Karpas-422 (cell line): Measurements from ENCODE around the gene NPIPB5. TPM values are rescaled to one million over a fixed set of nuclear protein-coding genes. Genes with fewer than 3 reads are reported as not detected.
"Not testable (repeated sequence)": the region's sequence is repeated elsewhere in the genome, so short reads cannot be mapped to it uniquely, and the experiment has no call there.

Experiments
- DNase-seq: peaks from one replicate; pipeline ENCODE4 v3.0.0-alpha.2; 2015
- H2AFZ ChIP-seq: fragments of 200-600 bp; sonication (generic); 2 replicates; pipeline ENCODE4 v1.6.1; 2014; ENCODE audit warnings: antibody characterized with exemption, low read length, mixed read lengths
- H3K27ac ChIP-seq: fragments of 200-600 bp; sonication (generic); 2 replicates; pipeline ENCODE4 v1.5.1; 2014; ENCODE audit warnings: mild to moderate bottlenecking, low read length, moderate library complexity
- H3K27me3 ChIP-seq: fragments of 200-600 bp; sonication (generic); 2 replicates; pipeline ENCODE4 v1.6.1; 2014; ENCODE audit warnings: low read length, mixed read lengths
- H3K36me3 ChIP-seq: fragments of 200-600 bp; sonication (generic); 2 replicates; pipeline ENCODE4 v1.6.1; 2014; ENCODE audit warnings: low read length, mixed read lengths; ENCODE audit not compliant: insufficient read depth
- H3K4me1 ChIP-seq: fragments of 200-600 bp; sonication (generic); 2 replicates; pipeline ENCODE4 v1.6.1; 2014; ENCODE audit warnings: mild to moderate bottlenecking, low read length, mixed read lengths
- H3K4me2 ChIP-seq: fragments of 200-600 bp; sonication (generic); 2 replicates; pipeline ENCODE4 v1.6.1; 2014; ENCODE audit warnings: low read length, low read depth, mild to moderate bottlenecking; ENCODE audit not compliant: poor library complexity, severe bottlenecking
- H3K4me3 ChIP-seq: fragments of 200-600 bp; sonication (generic); 2 replicates; pipeline ENCODE4 v1.5.1; 2014; ENCODE audit warnings: mild to moderate bottlenecking, antibody characterized with exemption, low read length, mixed read lengths
- H3K79me2 ChIP-seq: fragments of 200-600 bp; sonication (generic); 2 replicates; pipeline ENCODE4 v1.6.1; 2014; ENCODE audit warnings: mild to moderate bottlenecking, low read length, mixed read lengths
- H3K9ac ChIP-seq: fragments of 200-600 bp; sonication (generic); 2 replicates; pipeline ENCODE4 v1.6.0; 2014; ENCODE audit warnings: low read length
- H3K9me2 ChIP-seq: fragments of 200-600 bp; sonication (generic), shearing (Covaris generic); replicated peaks from 2 replicates; pipeline ENCODE4 v1.6.0; 2014; ENCODE audit warnings: mild to moderate bottlenecking, low read length, moderate library complexity; ENCODE audit not compliant: insufficient read depth
- H3K9me3 ChIP-seq: fragments of 300-700, 200-600 bp; sonication (generic); 2 replicates; pipeline ENCODE4 v1.6.1; 2014; ENCODE audit warnings: low read length, mixed read lengths
- H4K20me1 ChIP-seq: fragments of 200-600 bp; sonication (generic); 2 replicates; pipeline ENCODE4 v1.6.1; 2014; ENCODE audit warnings: mild to moderate bottlenecking, antibody characterized with exemption, low read length, low read depth; ENCODE audit not compliant: insufficient read depth
- total RNA-seq: library from RNA; depleted of rRNA; stranded (reverse); fragments of >200 nt; shearing (Covaris generic); gene quantifications from 2 replicates; pipeline ENCODE4 v1.2.3, GENCODE V29; 2014; ENCODE audit warnings: low replicate concordance; rRNA removed

Gene NPIPB5
- 109 and 207 TPM in 2 replicates for total RNA-seq

DNA sequence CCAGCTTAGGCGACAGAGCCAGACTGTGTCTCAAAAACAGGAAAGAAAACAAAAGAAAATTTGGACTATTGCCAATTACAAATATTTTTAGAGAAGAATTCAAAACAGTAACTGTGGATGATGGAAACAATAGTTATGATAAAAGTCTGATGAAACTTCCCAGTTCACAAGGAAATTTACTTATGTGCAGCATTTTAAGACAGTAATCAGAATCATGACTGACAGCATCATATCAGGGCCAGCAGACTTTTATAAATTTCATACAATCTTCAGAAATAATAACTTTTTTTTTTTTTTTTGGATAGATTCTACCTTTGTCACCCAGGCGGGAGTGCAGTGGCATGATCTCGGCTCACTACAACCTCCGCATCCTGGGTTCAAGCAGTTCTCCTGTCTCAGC, at the start of gene NPIPB5:
Gene NPIPB5, plus strand, starts transcription at position 301 of the 400 bp plus-strand sequence. CDS start 2,911 bp downstream, outside the sequence.
- not testable (repeated sequence) for H3K27me3 ChIP-seq, H3K4me2 ChIP-seq, DNase-seq, H3K9me2 ChIP-seq, H3K79me2 ChIP-seq, H3K4me1 ChIP-seq, H3K27ac ChIP-seq, H3K4me3 ChIP-seq, H3K9me3 ChIP-seq, H4K20me1 ChIP-seq, H3K9ac ChIP-seq, H3K36me3 ChIP-seq, H2AFZ ChIP-seq

DNA sequence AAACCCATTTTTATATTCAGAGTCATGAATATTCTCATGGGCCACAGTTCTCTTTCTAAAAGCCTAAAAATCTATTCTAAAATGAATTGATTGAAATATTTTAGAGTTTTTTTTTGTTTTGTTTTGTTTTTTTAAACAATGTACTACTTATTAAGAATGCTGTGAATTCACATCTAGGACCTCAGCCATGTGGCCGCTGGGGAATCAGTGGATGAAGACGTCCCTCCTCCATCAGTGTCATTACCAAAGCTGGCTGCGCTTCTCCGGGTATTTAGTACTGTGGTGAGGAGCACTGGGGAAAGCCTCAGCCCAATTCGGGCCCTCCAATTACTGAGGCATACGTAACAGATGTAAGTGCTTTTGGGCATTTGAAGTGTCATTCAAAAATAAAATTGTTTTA, 41.8 kb upstream of the NPIPB5 start:
- not testable (repeated sequence) for H3K9me2 ChIP-seq, DNase-seq, H3K9me3 ChIP-seq, H3K27me3 ChIP-seq, H3K79me2 ChIP-seq, H3K4me2 ChIP-seq, H3K4me3 ChIP-seq, H3K4me1 ChIP-seq, H3K36me3 ChIP-seq, H3K9ac ChIP-seq, H4K20me1 ChIP-seq, H3K27ac ChIP-seq, H2AFZ ChIP-seq

DNA sequence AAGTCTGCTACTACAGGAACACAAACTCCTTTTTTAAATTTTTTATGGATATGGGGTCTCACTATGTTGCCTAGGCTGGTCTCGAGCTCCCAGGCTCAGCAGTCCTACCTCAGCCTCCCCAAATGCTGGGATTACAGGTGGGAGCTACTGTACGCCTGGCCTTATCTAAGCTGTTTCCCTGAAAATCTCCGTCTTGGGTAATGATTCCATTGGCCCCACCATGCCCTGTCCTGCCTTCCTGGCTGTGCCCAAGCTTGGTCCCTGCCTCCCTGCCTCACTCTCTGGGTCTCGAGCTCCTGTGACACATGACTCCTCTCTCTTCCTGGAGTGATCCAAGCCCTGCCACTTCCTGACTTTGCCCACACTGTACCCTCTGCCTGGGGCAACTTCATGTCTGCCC, 27.3 kb downstream of the NPIPB5 start:
- not testable (repeated sequence) for H3K4me2 ChIP-seq, H3K36me3 ChIP-seq, H3K4me1 ChIP-seq, H2AFZ ChIP-seq, H3K27me3 ChIP-seq, H3K4me3 ChIP-seq, H4K20me1 ChIP-seq, H3K9ac ChIP-seq, H3K9me2 ChIP-seq, H3K79me2 ChIP-seq, H3K9me3 ChIP-seq
- H3K27ac ChIP-seq, result peak overlapping the region; percentile 47
- DNase-seq, result peak; percentile 23

DNA sequence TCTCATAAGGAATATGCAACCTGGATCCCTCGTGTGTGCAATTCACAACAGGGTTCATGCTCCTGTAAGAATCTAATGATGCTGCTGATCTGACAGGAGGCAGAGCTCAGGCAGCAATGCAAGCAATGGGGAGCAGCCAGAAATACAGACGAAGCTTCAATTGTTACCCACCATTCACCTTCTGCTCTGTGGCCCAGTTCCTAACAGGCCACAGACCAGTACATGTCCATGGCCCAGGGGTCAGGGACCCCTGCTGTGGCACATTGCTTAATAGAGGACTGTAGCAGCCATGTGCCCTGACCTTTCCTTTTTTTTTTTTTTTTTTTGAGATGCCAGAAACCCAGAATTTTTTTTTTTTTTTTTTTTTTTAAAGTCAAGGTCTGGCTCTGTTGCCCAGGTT, 34.1 kb downstream of the NPIPB5 start:
- not testable (repeated sequence) for H2AFZ ChIP-seq, H3K9me3 ChIP-seq, H3K4me3 ChIP-seq, H3K4me1 ChIP-seq, H4K20me1 ChIP-seq, H3K9me2 ChIP-seq, H3K79me2 ChIP-seq, H3K4me2 ChIP-seq, H3K27me3 ChIP-seq, H3K27ac ChIP-seq, H3K9ac ChIP-seq, H3K36me3 ChIP-seq, DNase-seq

DNA sequence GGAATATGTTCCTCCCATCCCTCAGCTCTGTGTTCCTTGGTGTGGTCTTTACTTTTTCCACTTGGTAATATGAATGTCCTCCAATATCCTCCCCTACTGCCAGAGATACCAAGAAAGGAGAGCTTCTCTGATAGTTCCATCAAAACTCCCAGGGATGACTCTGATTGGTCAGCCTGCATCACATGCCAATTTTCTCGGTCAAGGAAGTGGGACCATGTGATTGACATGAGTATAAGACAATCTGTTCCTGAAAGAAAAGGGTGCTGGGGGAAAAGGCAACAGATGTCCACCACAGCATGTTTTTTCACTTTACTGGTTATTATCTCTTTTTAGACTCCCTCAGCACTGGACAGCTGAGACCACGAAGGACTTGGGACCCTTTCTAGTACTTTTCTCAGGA, 35.9 kb downstream of the NPIPB5 start:
- not testable (repeated sequence) for H3K4me2 ChIP-seq, H3K36me3 ChIP-seq, H3K4me3 ChIP-seq, H3K4me1 ChIP-seq, H3K27ac ChIP-seq, H4K20me1 ChIP-seq, H3K9ac ChIP-seq, H2AFZ ChIP-seq, H3K27me3 ChIP-seq, H3K9me3 ChIP-seq, H3K79me2 ChIP-seq, H3K9me2 ChIP-seq
- peak; percentile 40 for DNase-seq

DNA sequence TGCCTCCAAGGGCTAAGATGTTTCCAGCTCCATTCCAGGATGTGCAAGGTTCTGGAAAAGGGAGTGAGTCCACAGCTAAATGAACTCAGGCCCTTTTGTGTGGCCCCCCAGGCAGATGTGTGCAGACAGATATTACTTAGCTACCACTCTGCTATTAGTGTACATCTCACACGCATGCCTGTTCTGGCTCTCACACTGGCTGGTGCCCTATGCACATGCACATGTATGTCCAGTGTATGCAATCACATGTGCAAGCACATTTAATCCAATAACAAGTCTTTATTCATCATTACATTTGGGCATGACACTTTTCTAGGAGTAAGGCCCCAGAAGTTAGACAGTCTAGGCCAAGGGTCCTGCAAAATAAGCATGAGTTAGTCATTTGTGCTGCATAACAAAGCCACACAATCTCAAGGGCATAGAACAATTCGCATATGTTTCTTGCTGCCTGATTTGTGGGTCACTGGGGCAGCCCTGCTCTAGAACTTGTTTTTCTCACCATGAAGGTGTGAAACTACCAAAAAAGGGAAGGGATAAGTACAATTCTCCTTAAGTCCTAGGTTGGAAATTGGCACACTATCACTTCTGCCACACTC, 36.6 kb downstream of the NPIPB5 start:
- not testable (repeated sequence) for H3K9me3 ChIP-seq, H3K79me2 ChIP-seq, H3K9ac ChIP-seq, H3K27ac ChIP-seq, H4K20me1 ChIP-seq, H3K9me2 ChIP-seq, H3K4me3 ChIP-seq, H2AFZ ChIP-seq, H3K27me3 ChIP-seq, H3K36me3 ChIP-seq, H3K4me1 ChIP-seq, H3K4me2 ChIP-seq
- DNase-seq, result peak; percentile 33

DNA sequence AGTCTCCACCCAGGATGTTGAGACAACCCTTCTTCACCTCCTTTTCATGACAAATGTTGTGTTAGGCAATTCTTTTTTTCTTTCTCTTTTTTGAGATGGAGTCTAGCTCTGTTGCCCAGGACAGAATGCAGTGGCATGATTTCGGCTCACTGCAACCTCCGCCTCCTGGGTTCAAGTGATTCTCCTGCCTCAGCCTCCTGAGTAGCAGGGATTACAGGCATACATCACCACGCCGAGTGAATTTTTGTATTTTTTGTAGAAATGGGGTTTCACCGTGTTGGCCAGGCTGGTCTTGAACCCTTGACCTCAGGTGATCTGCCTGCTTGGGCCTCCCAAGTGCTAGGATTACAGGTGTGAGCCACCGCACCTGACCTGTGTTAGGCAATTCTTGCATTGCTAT, 39.2 kb downstream of the NPIPB5 start:
- not testable (repeated sequence) for H3K27ac ChIP-seq, DNase-seq, H3K4me3 ChIP-seq, H3K9me2 ChIP-seq, H3K9me3 ChIP-seq, H3K4me2 ChIP-seq, H3K9ac ChIP-seq, H3K79me2 ChIP-seq, H3K4me1 ChIP-seq, H4K20me1 ChIP-seq, H2AFZ ChIP-seq, H3K27me3 ChIP-seq, H3K36me3 ChIP-seq

DNA sequence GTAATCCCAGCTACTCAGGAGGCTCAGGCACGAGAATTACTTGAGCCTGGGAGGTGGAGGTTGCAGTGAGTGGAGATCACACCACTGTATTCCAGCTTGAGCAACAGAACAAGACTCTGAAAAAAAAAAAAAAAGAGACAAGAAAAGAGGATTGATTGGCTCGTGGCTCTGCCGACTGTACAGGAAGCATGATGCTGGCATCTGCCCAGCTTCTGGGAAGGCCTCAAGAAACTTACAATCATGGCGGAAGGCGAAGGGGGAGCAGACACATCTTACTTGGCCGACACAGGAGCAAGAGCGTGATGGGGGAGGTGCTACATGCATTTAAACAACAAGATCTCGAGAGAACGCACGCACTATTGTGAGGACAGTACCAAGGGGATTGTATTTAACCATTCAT, 40.5 kb downstream of the NPIPB5 start:
- H4K20me1 ChIP-seq, H2AFZ ChIP-seq, H3K9me3 ChIP-seq, H3K27ac ChIP-seq, H3K4me3 ChIP-seq, H3K4me2 ChIP-seq, H3K9me2 ChIP-seq, H3K27me3 ChIP-seq, H3K4me1 ChIP-seq, H3K9ac ChIP-seq, H3K36me3 ChIP-seq, DNase-seq, H3K79me2 ChIP-seq: not testable (repeated sequence)

DNA sequence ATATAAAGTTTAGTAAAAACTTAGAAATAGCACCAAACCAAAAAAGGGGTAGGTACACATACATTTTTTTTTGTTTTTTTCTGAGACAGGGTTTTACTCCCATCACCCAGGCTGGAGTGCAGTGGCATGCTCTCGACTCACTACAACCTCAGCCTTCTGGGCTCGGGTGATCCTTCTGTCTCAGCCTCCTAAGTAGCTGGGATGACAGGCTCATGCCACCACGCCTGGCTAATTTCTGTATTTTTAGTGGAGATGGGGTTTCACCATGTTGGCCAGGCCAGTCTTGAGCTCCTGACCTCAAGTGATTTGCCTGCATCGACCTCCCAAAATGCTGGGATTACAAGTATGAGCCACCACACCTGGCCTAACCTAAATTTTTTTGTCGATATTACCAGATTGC, 41.0 kb downstream of the NPIPB5 start:
- DNase-seq, result peak; percentile 21
- not testable (repeated sequence) for H3K4me1 ChIP-seq, H3K9me3 ChIP-seq, H3K4me3 ChIP-seq, H4K20me1 ChIP-seq, H3K9me2 ChIP-seq, H3K9ac ChIP-seq, H3K27me3 ChIP-seq, H3K79me2 ChIP-seq, H2AFZ ChIP-seq, H3K4me2 ChIP-seq, H3K36me3 ChIP-seq, H3K27ac ChIP-seq
